ENCODE results near the gene CHRM4.

Gene CHRM4

GRCh38 chr11:46346886-46347636, 44.5 kb downstream of the CHRM4 start, which contains the start of gene DGKZ:
DGKZ (plus strand) TSS chr11:46347463; CDS start chr11:46347660, 197 bp downstream.
- DNase-seq = peak; percentile 90 to 95

DNA sequence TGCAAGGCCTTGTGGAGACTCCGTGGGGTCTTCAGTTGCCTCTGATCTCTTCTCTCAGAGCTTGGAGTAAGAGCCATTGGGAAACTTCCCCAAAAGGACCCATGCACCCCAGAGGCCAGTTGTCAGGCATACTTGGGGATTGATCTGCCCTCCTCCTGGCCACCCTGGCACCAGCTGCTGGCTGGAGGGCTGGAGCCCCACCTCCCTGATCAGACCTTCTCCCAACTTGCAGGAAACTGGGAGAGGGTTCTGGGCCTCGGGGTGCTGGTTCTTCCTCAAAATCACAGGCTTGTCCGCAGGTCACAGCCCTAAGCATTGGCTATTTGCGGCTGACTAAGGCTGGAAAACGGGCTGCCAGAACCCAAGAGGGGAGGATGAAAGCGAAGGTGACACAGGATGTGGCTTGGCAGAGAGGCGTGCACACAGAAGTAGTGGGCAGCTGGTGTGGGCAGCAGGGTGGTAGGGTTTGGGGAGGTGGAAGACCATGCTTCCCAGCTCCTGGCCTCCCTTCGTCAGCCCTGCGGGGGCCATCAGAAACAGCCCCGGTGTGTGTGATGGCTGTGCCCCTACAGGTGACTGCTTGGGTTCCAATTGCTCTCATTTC, 45.6 kb downstream of the CHRM4 start:
- DNase-seq = peak; percentile 62 to 64

DNA sequence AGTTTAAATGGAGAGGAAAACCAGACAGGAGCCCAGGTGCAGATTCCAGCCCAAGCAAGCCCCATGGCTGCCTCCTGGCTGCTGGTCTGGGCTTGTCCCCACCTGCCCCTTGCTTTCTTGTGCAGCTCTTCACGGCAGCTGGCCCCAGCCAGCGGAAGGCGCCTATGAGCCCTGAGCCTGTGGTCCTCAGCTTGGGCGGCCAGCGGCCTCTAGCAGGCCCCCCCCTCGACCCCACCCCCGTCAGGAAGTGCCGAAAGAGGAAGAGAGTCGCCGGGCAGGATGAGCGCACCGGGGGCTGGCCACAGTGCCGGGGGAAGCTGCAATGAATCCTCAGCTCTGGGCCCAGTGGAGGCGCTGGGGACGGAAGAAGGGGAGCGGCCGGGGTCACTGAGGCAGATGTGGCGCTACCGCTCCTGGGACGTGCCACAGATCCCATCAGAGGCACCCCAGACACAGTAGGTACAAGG, 46.4 kb downstream of the CHRM4 start:
- DNase-seq = no peak

GRCh38 chr11:46343520-46343919, 48.1 kb downstream of the CHRM4 start:
- DNase-seq = no peak

DNA sequence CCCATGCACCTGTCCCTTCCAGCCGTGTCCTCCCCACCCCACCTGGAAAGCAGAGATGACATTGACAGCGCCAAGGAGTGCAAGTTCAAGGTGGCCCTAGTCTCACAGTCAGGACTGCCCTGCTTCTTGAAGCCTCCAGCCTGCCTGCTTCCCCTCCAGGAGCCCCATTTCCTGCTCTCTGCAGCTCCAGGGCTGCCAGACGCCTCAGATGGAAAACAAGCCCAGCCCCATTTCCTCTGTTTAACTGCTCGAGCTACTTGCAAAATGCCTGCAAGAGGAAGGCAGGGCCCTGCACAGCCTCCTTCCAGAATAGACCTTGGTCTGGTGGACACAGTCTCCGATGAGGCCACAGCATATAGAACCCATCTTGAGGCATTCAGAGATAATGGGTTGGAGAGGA, 49.3 kb downstream of the CHRM4 start:
- DNase-seq = no peak

DNA sequence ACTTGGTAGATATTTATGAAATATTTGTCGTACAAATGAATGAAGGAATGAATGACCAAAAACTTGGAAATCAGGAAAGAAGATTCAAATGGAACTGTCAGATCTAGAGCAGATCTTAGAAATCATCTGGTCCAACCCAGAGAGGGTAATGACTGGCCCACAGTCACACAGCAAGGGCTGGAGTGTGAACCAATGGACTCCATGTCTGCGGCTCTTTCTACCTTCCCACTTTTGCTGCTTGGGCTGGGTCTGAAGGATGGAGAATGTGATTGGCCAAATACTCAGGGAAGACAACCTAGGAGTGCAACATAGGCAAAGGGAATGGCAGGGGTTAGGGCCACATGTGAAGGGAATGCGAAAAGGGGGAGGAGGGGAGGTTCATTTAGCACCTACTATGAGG, 50.1 kb downstream of the CHRM4 start:
- DNase-seq = no peak

GRCh38 chr11:46339816-46340215, 51.8 kb downstream of the CHRM4 start:
- no peak for DNase-seq

DNA sequence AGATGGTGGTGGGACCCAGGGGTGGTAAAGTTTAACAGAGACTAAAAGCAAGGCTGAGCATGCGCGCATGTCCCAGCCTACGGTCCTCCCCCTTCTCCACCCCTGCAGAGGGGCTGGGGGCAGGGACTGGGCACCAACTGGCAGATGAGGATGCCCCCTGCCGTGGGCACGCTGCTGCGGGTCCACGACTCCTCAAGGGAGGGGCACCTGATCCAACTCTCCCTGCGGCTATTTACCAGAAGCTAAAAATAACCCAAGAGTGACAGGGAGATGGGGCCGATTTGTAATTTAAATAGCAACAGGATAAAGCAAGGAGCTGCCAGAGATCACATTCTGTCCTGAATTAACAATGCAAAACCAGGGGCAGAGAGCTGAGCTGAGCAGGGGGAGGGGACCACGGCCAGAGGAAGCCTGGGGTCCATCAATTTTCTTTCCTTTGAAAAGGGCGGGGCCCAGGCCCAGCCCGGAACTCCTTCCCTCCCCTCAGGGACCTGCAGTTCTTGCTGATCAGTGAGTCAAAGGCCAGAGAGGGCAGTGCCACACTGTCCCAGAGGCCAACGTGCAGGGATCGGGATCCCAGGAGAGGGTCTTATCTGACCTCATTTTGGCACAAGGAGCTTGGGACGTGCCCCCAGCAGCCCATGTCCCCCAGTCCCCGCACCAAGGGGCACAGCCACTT, 52.4 kb downstream of the CHRM4 start:
- DNase-seq = no peak

GRCh38 chr11:46338636-46338987, 53.0 kb downstream of the CHRM4 start:
- DNase-seq = no peak

DNA sequence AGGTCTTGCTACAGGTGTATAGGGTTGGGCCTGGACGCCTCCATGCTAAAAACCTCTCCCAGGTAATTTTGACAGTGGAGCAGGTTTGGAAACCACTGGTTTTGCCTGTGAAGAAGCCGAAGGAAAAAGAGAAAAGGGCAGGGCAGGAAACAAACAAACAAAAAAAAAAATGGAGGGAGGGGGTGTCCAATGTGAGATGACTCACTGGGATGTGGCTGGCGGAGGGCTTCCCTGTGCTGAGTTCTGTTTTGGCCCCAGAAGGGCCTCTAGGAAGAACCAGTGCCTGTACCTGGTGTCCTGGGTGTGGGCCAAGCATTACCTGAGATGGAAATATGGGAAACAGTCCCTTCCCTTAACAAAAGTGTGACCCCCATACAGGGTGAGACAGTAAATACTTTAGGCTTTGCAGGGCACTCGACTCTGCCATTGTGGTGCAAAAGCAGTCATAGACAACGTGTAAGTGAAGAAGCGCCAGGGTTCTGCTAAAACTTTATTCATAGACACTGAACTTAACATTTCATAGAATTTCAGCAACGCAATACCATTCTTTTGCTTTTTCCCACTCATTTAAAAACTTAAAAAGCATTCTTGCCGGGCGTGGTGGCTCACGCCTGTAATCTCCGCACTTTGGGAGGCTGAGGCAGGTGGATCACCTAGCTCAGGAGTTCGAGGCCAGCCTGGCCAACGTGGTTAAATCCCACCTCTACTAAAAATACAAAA, 53.8 kb downstream of the CHRM4 start:
- DNase-seq = no peak

GRCh38 chr11:46336563-46337180, 54.9 kb downstream of the CHRM4 start:
- DNase-seq = no peak

DNA sequence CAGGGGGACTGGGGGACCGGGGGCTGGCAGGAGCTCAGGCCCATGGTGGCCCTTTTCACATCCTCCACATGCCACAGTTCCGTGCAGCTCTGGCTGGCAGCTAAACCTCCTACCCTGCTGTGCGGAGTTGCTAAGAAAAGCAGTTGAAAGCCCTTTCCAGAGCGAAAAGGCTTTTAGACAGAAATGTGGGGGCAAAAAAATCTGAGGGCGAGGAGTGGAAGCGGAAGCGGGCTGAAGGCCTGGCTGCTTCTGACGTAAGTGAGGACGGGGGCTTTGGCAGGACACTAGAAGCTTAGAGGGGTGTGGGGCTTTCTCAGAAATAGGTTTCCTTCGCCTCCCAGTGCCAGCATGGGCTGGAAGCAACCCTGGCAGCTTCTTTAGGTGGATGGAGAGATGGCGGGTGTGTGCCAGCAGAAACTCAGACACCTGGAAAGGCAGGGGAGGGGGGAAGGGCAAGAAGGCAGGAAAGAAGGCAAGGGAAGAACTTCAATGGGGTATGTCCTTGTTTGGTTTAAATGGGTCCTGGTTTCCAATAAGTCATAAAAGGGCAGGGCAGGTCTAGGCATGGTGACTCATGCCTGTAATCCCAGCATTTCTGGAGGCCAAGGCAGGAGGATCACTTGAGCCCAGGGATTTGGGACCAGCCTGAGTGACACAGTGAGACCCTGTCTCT, 55.5 kb downstream of the CHRM4 start:
- no peak for DNase-seq

DNA sequence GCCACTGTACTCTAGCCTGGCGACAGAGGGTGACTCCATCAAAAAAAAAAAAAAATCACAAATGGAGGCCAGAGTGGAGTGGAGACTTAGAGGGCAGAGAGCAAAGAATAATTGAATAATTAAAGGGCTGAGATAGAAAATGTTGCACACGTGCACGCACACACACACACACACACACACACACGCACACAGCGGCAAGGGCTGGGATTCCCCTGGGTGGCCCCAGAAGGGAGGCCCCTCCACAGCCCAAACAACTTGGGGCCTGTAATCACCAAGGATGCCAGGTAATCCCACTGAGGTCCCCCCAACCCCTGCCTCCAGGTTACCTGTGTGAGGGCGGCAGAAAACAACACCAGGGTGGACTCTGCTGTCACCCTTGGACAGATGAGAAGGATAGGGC, 56.3 kb downstream of the CHRM4 start:
- no peak for DNase-seq

DNA sequence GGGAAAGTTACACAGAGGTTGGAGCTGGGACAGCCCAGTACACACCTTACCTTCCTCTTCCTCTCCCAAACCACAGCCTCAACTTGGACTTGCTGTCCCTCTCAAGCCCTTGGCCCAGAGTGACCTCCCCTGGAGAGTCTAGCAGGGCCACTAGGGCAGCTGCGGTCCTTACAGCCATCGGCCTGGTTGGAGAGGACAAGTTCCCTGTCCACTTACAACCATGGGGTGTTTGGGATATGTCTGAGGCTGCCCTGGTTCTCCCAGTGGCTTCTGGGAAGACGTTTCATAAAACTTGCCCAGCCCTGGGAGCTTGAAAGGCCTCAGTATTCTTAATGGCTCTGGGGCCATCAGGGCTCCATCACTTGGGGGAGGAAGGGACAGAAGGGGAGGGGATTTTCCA, 57.4 kb downstream of the CHRM4 start:
- no peak for DNase-seq
